Astrocyte (in vitro differentiated cells and primary cell): ENCODE results near the gene UBAC2. TPM values are rescaled to one million over a fixed set of nuclear protein-coding genes. Genes with fewer than 3 reads are reported as not detected.

Experiments used
- DNase-seq: peaks from one replicate; pipeline ENCODE4 v3.0.0-alpha.2; 2010; ENCODE audit warnings: low read depth
- FAIRE-seq: peaks from 2 replicates; lab custom pipeline; 2011; peaks lifted over from hg19 to GRCh38; lab: Jason Lieb, UNC
- H2AFZ ChIP-seq: 2 replicates; pipeline ENCODE4 v1.6.0; 2012; ENCODE audit warnings: low read depth, low read length, inconsistent platforms
- H3K27ac ChIP-seq: 2 replicates; pipeline ENCODE4 v1.5.1; 2011; ENCODE audit warnings: low read depth, low read length, inconsistent platforms
- H3K27me3 ChIP-seq: 2 replicates; pipeline ENCODE4 v1.6.0; 2011; ENCODE audit warnings: low read length, inconsistent platforms; ENCODE audit not compliant: insufficient read depth
- H3K36me3 ChIP-seq: 2 replicates; pipeline ENCODE4 v1.5.1; 2011; ENCODE audit warnings: low read length, inconsistent platforms; ENCODE audit not compliant: insufficient read depth
- H3K4me1 ChIP-seq: 2 replicates; pipeline ENCODE4 v1.5.1; 2011; ENCODE audit warnings: low read length, inconsistent platforms; ENCODE audit not compliant: insufficient read depth
- H3K4me2 ChIP-seq: 2 replicates; pipeline ENCODE4 v1.6.0; 2012; ENCODE audit warnings: low read length, inconsistent platforms
- H3K4me3 ChIP-seq: 2 replicates; pipeline ENCODE4 v1.5.1; 2011; ENCODE audit warnings: low read depth, mild to moderate bottlenecking, low read length, inconsistent platforms; ENCODE audit not compliant: insufficient read depth
- H3K79me2 ChIP-seq: 2 replicates; pipeline ENCODE4 v1.6.0; 2012; ENCODE audit warnings: mild to moderate bottlenecking, low read length, inconsistent platforms; ENCODE audit not compliant: insufficient read depth
- H3K9ac ChIP-seq: 2 replicates; pipeline ENCODE4 v1.6.0; 2012; ENCODE audit warnings: mild to moderate bottlenecking, low read length, inconsistent platforms
- H3K9me3 ChIP-seq: 2 replicates; pipeline ENCODE4 v1.5.1; 2012; ENCODE audit warnings: low read depth, mild to moderate bottlenecking, low read length, inconsistent platforms; ENCODE audit not compliant: insufficient read depth
- H4K20me1 ChIP-seq: 2 replicates; pipeline ENCODE4 v1.6.0; 2012; ENCODE audit warnings: low read length, inconsistent platforms; ENCODE audit not compliant: insufficient read depth
- H3K27ac Mint-ChIP-seq: one replicate; pipeline ENCODE4 v1.8.0; 2021; ENCODE audit warnings: mild to moderate bottlenecking, mixed read lengths; ENCODE audit not compliant: unreplicated experiment
- H3K27me3 Mint-ChIP-seq: one replicate; pipeline ENCODE4 v1.8.0; 2021; ENCODE audit warnings: low read depth, mixed read lengths; ENCODE audit not compliant: unreplicated experiment
- H3K36me3 Mint-ChIP-seq: one replicate; pipeline ENCODE4 v1.8.0; 2021; ENCODE audit warnings: low read depth, mixed read lengths; ENCODE audit not compliant: unreplicated experiment
- H3K4me1 Mint-ChIP-seq: one replicate; pipeline ENCODE4 v1.8.0; 2021; ENCODE audit warnings: low read depth, mixed read lengths; ENCODE audit not compliant: unreplicated experiment
- H3K4me3 Mint-ChIP-seq: one replicate; pipeline ENCODE4 v1.8.0; 2021; ENCODE audit warnings: mild to moderate bottlenecking, moderate library complexity, mixed read lengths; ENCODE audit not compliant: unreplicated experiment
- H3K9me3 Mint-ChIP-seq: one replicate; pipeline ENCODE4 v1.8.0; 2021; ENCODE audit warnings: mild to moderate bottlenecking, mixed read lengths; ENCODE audit not compliant: unreplicated experiment
- CTCF ChIP-seq: IDR thresholded peaks from 2 replicates; pipeline ENCODE4 v1.5.1; 2011; ENCODE audit warnings: low read depth, mild to moderate bottlenecking, inconsistent platforms, low read length, moderate library complexity; ENCODE audit not compliant: insufficient read depth
- EZH2 ChIP-seq: IDR thresholded peaks from 2 replicates; pipeline ENCODE4 v1.6.1; 2012; ENCODE audit warnings: mild to moderate bottlenecking, low read length, inconsistent platforms; ENCODE audit not compliant: insufficient read depth
- total RNA-seq: library from RNA; stranded (reverse); gene quantifications from 2 replicates; pipeline ENCODE4 v1.2.1, GENCODE V29; 2021

Gene UBAC2
- total RNA-seq, 1 donor from 2014 or later: 61.0 TPM

GRCh38 chr13:99347335-99347878 lies 146.8 kb downstream of the UBAC2 start:
- Mint-ChIP-seq H3K36me3 (peaks cover 35% of the 10 kb centered on the region), H3K27me3 (no peaks in the 10 kb centered on the region), H3K4me1 (peaks cover 1% of the 10 kb centered on the region), H3K9me3 (peaks cover 2% of the 10 kb centered on the region), H3K27ac (no peak overlapping the region), H3K4me3 (no peak overlapping the region)
- TF ChIP-seq EZH2 (no peak), CTCF (no peak)
- DNase-seq: no peak
- Histone ChIP-seq H3K27me3 (no peaks in the 10 kb centered on the region), H4K20me1 (peaks cover 2% of the 10 kb centered on the region), H3K9me3 (no peaks in the 10 kb centered on the region), H3K79me2 (no peaks in the 10 kb centered on the region), H2AFZ (no peak overlapping the region), H3K4me1 (no peaks in the 10 kb centered on the region), H3K4me2 (no peak overlapping the region), H3K27ac (no peak overlapping the region), H3K4me3 (no peak overlapping the region), H3K36me3 (peaks cover 2% of the 10 kb centered on the region), H3K9ac (no peak overlapping the region)
- no peak for FAIRE-seq

- no peaks in the 10 kb centered on the region for H3K36me3 ChIP-seq
- DNase-seq (no peak), FAIRE-seq (no peak)
- H3K36me3 Mint-ChIP-seq: peaks cover 32% of the 10 kb centered on the region
- H3K27me3 ChIP-seq: no peaks in the 10 kb centered on the region
- H3K4me3 Mint-ChIP-seq: no peak overlapping the region
- H3K4me2 ChIP-seq: no peak overlapping the region
- no peak overlapping the region for H3K4me3 ChIP-seq
- H2AFZ ChIP-seq: no peak overlapping the region
- H3K27ac Mint-ChIP-seq: no peak overlapping the region
- H3K27ac ChIP-seq: no peak overlapping the region
- TF ChIP-seq EZH2: no peak
- no peak for TF ChIP-seq CTCF
- H3K9me3 ChIP-seq: no peaks in the 10 kb centered on the region
- H3K9me3 Mint-ChIP-seq: peaks cover 2% of the 10 kb centered on the region
- no peaks in the 10 kb centered on the region for H3K4me1 ChIP-seq
- no peaks in the 10 kb centered on the region for H3K27me3 Mint-ChIP-seq
- H3K9ac ChIP-seq: no peak overlapping the region
- no peaks in the 10 kb centered on the region for H3K79me2 ChIP-seq
- H3K4me1 Mint-ChIP-seq: peaks cover 4% of the 10 kb centered on the region
- peaks cover 6% of the 10 kb centered on the region for H4K20me1 ChIP-seq
Observed at GRCh38 chr13:99347911-99348451, 147.3 kb downstream of the UBAC2 start.

- no peaks in the 10 kb centered on the region for H3K79me2 ChIP-seq
- Mint-ChIP-seq H3K27me3 (no peaks in the 10 kb centered on the region), H3K4me1 (peaks cover 20% of the 10 kb centered on the region), H3K36me3 (peaks cover 32% of the 10 kb centered on the region), H3K4me3 (no peak overlapping the region), H3K9me3 (peaks cover 2% of the 10 kb centered on the region), H3K27ac (no peak overlapping the region)
- no peak overlapping the region for H3K27ac ChIP-seq
- H3K27me3 ChIP-seq: no peaks in the 10 kb centered on the region
- H3K4me1 ChIP-seq: peaks cover 10% of the 10 kb centered on the region
- peaks cover 23% of the 10 kb centered on the region for H4K20me1 ChIP-seq
- FAIRE-seq: no peak
- TF ChIP-seq EZH2 (no peak), CTCF (no peak)
- H3K36me3 ChIP-seq: no peaks in the 10 kb centered on the region
- H3K9ac ChIP-seq: no peak overlapping the region
- H2AFZ ChIP-seq: no peak overlapping the region
- no peaks in the 10 kb centered on the region for H3K9me3 ChIP-seq
- no peak for DNase-seq
- no peak overlapping the region for H3K4me3 ChIP-seq
- no peak overlapping the region for H3K4me2 ChIP-seq
Observed at GRCh38 chr13:99350191-99350590, 149.5 kb downstream of the UBAC2 start.
